Neural crest cell (in vitro differentiated cells): ENCODE measurements around the gene DLX1. TPM values are rescaled to one million over a fixed set of nuclear protein-coding genes. Genes with fewer than 3 reads are reported as not detected.
A peak's percentile ranks its signal among the peaks of the same experiment; 100 is the strongest.

Experiments used
- DNase-seq: peaks from one replicate; pipeline ENCODE4 v3.0.0; 2021; ENCODE audit warnings: low read depth, mixed read lengths, low spot score
- H3K27ac Mint-ChIP-seq: one replicate; pipeline ENCODE4 v1.8.0; 2021; ENCODE audit warnings: mild to moderate bottlenecking, mixed read lengths; ENCODE audit not compliant: unreplicated experiment
- H3K27me3 Mint-ChIP-seq: 2 replicates; pipeline ENCODE4 v1.8.0; 2021; ENCODE audit warnings: low read depth, mild to moderate bottlenecking, mixed read lengths
- H3K36me3 Mint-ChIP-seq: 2 replicates; pipeline ENCODE4 v1.8.0; 2021; ENCODE audit warnings: low read depth, mild to moderate bottlenecking, mixed read lengths
- H3K4me1 Mint-ChIP-seq: 2 replicates; pipeline ENCODE4 v1.8.0; 2021; ENCODE audit warnings: mixed read lengths
- H3K4me3 Mint-ChIP-seq: one replicate; pipeline ENCODE4 v1.8.0; 2021; ENCODE audit warnings: mild to moderate bottlenecking, mixed read lengths
- H3K9me3 Mint-ChIP-seq: 2 replicates; pipeline ENCODE4 v1.8.0; 2021; ENCODE audit warnings: mixed read lengths
- total RNA-seq: library from RNA; stranded (reverse); gene quantifications from 2 replicates; pipeline ENCODE4 v1.2.1, GENCODE V29; 2021
- TF ChIP-seq, protein P1 (sequence below): fragments of 200-600 bp; sonication (generic); conservative IDR thresholded peaks from 2 replicates; pipeline ENCODE4 v1.5.0; 2021; ENCODE audit warnings: antibody characterized with exemption, mild to moderate bottlenecking

DLX1 gene
- total RNA-seq, 1 donor from 2014 or later, result 48.9 TPM

DNA sequence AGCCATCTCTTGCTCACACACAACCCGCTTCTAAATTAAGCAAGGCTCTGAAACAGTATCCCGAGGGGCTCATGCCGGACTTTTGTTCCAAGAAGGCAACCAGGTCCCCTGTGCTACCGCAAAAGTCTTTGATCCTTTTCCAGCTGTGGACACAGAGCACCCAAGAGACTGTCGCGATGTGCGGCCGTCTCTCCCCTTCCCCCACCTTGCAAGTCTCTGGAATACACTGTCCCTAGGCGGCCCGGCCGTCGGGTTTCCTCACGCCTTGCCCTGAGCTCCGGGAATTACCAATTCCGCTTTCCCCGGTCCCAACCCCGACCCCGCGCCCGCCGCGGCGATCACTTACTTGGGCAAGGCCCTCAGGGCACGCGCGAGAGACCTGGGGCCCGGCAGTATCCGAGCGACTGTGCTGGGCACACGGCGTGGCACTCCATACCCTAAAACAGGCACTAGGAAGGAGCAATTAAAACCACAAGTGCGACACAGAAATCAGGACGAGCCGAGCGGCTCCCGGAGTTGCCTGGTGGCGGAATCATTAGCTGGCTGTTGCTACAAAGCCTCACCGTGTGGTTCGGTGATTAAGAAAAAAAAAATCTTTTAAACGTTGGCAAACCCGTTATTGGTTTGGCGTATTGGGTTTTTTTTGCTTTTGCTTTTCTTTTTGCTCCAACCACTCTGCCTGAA, 2.2 kb upstream of the DLX1 start:
- peak overlapping the region; percentile 99 for H3K4me3 Mint-ChIP-seq
- peak; percentile 25 for DNase-seq
- H3K9me3 Mint-ChIP-seq, result no peaks in the 10 kb centered on the region
- H3K27me3 Mint-ChIP-seq, result peaks cover 100% of the 10 kb centered on the region
- TF ChIP-seq, protein P1, sequence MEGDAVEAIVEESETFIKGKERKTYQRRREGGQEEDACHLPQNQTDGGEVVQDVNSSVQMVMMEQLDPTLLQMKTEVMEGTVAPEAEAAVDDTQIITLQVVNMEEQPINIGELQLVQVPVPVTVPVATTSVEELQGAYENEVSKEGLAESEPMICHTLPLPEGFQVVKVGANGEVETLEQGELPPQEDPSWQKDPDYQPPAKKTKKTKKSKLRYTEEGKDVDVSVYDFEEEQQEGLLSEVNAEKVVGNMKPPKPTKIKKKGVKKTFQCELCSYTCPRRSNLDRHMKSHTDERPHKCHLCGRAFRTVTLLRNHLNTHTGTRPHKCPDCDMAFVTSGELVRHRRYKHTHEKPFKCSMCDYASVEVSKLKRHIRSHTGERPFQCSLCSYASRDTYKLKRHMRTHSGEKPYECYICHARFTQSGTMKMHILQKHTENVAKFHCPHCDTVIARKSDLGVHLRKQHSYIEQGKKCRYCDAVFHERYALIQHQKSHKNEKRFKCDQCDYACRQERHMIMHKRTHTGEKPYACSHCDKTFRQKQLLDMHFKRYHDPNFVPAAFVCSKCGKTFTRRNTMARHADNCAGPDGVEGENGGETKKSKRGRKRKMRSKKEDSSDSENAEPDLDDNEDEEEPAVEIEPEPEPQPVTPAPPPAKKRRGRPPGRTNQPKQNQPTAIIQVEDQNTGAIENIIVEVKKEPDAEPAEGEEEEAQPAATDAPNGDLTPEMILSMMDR, result no peak
- H3K36me3 Mint-ChIP-seq, result peaks cover 23% of the 10 kb centered on the region
- H3K27ac Mint-ChIP-seq, result no peak overlapping the region
- peaks cover 59% of the 10 kb centered on the region for H3K4me1 Mint-ChIP-seq

DNA sequence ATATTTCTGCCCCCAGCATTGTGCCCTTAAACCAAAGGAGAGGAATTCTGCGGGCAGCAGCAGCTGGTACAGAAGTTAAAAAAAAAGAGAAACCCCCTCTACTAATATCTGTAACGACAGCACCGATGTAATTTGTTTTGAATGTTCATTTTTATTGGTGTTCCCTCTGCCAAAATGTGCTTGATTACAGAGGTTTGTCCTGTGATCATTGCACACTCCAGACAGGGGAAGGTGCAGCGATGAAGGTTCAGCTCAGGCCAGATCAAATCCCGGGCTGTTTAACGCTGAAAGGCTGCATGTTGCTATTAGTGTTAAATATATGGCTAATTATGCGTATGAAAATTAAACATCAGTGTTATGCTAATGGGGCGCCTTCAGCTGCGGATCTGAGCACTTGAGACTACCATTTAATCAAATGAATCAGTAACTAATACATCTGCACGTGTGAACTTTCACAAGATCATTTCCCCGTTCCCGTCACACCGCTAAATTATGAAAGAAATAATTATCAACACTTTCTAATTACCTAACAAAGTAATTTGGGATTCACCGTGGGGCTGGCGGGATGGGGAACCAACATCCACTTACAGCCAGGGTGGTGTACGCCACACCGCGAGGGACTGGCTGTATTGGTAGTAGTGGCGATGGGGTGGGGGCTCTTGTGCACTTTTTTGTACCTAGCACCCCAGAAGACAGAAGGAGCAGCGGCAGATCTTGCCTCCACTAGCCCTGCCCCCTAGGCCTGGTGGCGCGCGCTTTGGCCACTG, 1.5 kb upstream of the DLX1 start:
- Mint-ChIP-seq H3K4me3 (peak overlapping the region; percentile 99), H3K9me3 (no peaks in the 10 kb centered on the region), H3K27ac (no peak overlapping the region), H3K36me3 (peaks cover 30% of the 10 kb centered on the region), H3K27me3 (peaks cover 100% of the 10 kb centered on the region), H3K4me1 (peaks cover 64% of the 10 kb centered on the region)
- no peak for DNase-seq
- TF ChIP-seq, protein P1, result no peak

DNA sequence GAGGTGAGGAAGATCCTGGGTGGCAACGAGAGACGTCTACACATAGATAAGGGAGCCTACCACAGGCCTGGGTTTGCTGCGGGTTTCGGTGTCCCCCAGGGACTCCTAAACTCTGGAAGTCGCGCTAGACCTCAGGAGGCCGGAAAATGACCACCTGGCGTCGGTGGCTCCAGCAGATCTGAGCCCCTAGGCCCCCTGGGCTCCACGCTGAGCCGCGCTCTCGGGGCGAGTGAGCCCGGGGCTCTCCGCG, 987 bp upstream of the DLX1 start:
- DNase-seq, result no peak
- peaks cover 100% of the 10 kb centered on the region for H3K27me3 Mint-ChIP-seq
- TF ChIP-seq, protein P1, result no peak
- H3K9me3 Mint-ChIP-seq, result no peaks in the 10 kb centered on the region
- peak overlapping the region; percentile 99 for H3K4me3 Mint-ChIP-seq
- H3K36me3 Mint-ChIP-seq, result peaks cover 30% of the 10 kb centered on the region
- H3K4me1 Mint-ChIP-seq, result peaks cover 67% of the 10 kb centered on the region
- no peak overlapping the region for H3K27ac Mint-ChIP-seq

DNA sequence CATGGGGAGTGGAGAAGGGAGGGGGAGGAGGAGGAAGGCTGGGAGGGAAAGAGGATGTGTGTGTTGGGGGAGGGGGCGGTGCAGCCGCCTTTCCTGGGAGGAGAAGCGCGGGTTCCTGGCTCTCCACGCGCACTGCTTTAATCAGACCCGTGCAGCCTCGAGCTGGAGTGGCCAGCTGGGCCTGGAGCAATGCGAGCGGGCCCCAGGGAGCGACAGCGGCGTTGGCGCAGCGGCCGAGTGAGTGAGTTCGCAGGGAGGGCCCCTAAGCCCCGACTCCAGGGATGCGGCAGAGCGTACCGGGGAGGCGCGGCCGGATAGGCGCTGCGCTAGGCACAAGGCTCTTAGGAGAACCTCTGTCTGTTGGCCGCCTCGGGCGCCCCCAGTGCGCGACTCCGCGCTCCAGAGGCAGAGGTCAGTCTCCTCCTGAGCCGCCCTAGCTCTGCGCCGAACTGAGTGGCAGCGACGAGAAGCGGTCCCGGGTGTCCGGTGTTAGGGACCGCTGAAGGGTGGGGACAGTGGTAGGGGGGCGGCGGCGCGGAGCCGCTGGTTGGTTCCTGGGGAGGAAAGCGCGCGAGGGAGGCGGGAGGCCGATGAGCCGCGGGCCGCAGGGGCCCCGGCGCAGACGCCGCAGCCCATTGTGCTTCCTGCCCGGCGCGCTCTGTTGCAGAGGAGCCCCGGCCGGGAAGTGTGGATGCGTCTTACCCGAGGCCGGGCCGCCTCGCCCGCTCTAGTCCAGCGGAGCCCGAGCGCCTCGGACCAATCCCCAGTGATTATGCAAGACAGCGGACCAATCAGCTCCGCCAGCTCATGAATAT, 455 bp upstream of the DLX1 start:
- H3K27me3 Mint-ChIP-seq, result peaks cover 100% of the 10 kb centered on the region
- no peak overlapping the region for H3K27ac Mint-ChIP-seq
- H3K9me3 Mint-ChIP-seq, result no peaks in the 10 kb centered on the region
- H3K4me3 Mint-ChIP-seq, result peak overlapping the region; percentile 99
- TF ChIP-seq, protein P1, result no peak
- peak; percentile 82 for DNase-seq
- peaks cover 30% of the 10 kb centered on the region for H3K36me3 Mint-ChIP-seq
- H3K4me1 Mint-ChIP-seq, result peaks cover 65% of the 10 kb centered on the region

DNA sequence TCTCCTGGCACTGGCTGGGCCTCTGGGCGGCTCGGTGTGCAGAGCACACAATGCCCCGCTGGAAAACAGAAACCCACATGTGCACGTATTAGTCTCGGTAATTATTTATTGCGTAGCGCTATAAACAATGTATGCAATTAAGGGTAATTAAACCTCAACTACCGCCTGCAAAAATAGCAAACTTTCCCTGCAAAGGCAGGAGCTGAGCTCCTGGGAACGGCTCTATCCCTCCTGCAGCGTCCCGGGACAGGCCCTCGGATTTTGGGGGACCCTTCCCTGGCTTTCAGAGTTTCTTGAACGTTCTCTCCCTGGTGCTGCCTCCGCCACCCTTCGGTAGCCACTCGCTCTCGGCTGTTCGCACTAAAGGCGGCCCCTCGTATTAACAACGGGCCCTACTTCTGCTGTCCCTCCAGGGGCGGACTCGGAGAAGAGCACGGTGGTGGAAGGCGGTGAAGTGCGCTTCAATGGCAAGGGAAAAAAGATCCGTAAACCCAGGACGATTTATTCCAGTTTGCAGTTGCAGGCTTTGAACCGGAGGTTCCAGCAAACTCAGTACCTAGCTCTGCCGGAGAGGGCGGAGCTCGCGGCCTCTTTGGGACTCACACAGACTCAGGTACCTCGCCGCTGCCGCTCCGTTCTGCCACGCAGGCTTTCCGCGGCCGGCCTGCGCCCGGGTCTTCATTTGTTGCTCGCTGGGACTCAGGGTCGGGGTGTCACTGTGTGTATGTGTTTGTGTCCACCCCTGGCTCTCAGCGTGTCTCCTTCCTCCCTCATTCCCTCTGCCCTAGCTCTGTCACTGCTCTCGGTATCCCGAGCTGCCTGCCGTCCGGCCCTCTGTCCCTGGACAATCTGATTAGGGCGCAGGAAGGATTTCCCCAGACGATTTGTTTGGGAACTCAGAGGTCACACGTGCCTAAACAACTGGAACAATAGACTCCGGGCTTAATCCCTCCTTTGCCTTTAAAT, 1.2 kb downstream of the DLX1 start:
- DNase-seq, result peak; percentile 30

More for the DNA sequence above, 1.2 kb downstream of the DLX1 start:
- TF ChIP-seq, protein P1, result peak; percentile 47
- Mint-ChIP-seq H3K36me3 (peaks cover 27% of the 10 kb centered on the region), H3K9me3 (no peaks in the 10 kb centered on the region), H3K27me3 (peaks cover 99% of the 10 kb centered on the region), H3K4me1 (peaks cover 60% of the 10 kb centered on the region), H3K4me3 (peak overlapping the region; percentile 99), H3K27ac (peak overlapping the region; percentile 86)
